GM03348 (cell line): ENCODE data around the gene DOCK8.

Source experiments
- DNase-seq: peaks from one replicate; pipeline ENCODE4 v3.0.0; 2012; ENCODE audit warnings: low spot score

DOCK8 gene

DNA sequence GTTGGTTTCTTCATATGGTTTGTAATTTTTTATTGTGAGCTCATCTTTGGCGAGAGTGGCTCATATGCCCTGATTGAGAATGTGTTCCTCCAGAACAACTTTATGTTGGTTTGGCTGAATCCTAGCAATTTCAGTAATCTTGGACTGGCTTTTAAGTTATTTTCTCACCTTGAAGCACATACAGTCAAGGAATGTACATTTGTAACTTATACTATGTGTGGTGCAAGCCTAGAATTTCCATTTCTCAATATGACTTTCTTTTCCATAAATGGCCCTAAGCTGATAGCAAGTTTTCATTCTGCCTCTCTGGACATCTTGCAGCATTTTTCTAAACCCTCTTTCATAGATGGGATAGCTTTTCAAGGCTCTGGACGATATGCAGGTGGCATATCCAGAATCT lies 247.5 kb downstream of the DOCK8 start:
- no peak for DNase-seq

DNA sequence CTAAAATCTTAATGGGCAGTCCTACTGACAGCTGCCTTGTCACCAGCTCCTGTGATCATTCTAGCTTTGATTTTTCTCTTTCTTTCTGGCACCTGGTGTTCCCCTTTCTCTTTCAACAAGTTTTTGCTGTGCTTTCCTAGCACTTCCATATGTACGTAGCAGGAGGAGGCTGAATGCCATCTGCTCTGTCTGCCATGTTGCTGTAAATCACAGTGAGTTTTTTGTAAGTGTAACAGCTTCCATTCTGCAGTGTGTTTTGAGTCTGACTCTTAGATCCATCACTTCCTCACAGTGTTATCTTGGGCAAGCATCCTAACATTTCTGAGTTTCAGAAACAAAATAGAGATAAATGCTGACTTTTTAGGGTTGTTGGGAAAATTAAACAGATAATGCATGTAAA lies 247.9 kb downstream of the DOCK8 start:
- DNase-seq: no peak

DNA sequence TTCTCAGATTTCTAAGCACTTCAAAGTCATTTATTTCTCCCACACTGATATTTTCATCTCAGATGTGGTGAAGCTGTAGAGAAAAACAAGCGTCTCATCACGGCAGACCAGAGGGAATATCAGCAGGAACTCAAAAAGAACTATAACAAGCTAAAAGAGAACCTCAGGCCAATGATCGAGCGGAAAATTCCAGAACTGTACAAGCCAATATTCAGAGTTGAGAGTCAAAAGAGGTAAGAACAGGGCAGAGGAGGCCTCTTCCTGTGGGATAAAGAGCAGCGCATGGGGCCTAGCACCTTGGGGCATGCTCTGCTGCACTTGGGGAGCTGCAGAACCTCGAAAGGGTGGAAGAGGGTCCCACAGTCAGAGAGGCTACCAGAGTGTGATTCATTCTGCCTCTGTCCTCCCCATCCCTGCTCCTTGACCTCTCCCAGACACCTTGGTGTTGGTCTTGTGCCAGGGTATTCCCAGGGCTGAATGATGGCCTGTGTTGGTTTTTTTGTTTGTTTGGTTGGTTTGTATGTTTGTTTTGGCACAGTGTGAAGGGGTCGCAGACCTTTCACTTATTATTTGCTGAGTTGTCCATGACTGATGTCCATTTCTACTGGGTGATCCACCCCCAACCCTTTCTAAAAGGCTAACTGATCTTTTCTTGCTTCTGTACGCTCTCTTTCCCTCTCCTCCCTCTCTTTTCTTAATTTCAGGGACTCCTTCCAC lies 248.9 kb downstream of the DOCK8 start:
- no peak for DNase-seq

GRCh38 chr9:466747-467146 lies 252.1 kb downstream of the DOCK8 start:
- DNase-seq: no peak

GRCh38 chr9:468766-469426 lies 254.2 kb downstream of the DOCK8 start:
- DNase-seq: no peak

- peak; percentile 96 for DNase-seq
These were observed 255.2 kb downstream of the DOCK8 start for GRCh38 chr9:469672-470551.

DNA sequence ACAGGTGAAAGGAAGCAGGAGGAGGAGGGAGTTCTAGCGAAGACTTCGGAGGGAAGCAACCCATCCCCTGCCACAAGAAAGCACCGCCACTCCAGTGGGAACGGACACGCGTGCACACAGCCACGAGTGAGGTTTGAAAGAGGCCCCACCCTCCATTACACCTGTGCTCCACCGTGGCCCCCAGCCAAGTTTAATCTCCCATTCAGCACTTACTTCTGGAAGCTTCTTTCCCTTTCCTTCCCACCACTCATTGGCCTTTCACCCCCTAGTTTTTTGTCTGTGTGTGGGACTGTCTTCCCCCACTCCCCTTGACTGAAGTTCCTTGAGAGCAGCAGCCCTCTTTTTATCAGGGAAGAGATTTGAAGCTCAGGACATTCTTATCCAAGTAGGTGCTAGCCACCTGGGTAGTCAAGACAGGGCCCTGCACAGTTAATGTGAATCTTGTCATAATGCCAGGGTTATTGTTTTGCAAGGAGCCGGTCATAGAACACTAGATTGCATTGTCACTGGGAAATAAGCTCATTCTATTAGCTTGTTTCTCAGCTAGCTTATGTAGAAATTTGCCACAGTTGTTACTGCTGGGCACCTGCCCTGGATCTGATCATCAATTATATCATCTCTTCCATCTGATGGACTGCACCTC lies 256.0 kb downstream of the DOCK8 start:
- no peak for DNase-seq

- no peak for DNase-seq
These were observed 256.7 kb downstream of the DOCK8 start for GRCh38 chr9:471320-471719.

GRCh38 chr9:472479-473075 lies 257.9 kb downstream of the DOCK8 start:
- DNase-seq: no peak

GRCh38 chr9:477193-477592 lies 262.5 kb downstream of the DOCK8 start:
- DNase-seq: no peak

- no peak for DNase-seq
These were observed 264.8 kb downstream of the DOCK8 start for GRCh38 chr9:479304-479970.

- DNase-seq: no peak
These were observed 265.3 kb downstream of the DOCK8 start for GRCh38 chr9:479971-480350.

- DNase-seq: no peak
These were observed 268.1 kb downstream of the DOCK8 start for GRCh38 chr9:482739-483138.

GRCh38 chr9:486156-486555 lies 271.5 kb downstream of the DOCK8 start:
- DNase-seq: no peak

DNA sequence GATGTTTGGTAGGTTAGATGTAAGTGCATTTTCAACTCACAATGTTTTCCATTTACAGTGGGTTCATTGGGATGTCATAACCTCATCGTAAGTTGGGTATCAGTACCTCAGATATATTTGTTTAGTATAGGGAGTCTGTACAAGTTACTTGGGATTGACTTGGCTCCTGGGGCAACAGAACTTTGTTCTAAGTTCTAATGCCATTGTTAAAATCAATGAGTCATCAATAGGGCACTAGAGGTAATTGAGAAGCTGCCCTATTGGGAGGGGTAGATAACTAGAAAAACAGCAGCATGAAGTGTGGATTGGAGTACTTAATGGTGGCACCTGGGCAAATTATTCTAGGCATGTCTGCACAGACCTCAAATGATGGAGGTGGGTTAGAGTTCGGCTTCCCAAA lies 272.8 kb downstream of the DOCK8 start:
- no peak for DNase-seq

- DNase-seq: no peak
These were observed 273.8 kb downstream of the DOCK8 start for GRCh38 chr9:488448-488847.

- no peak for DNase-seq
These were observed 274.8 kb downstream of the DOCK8 start for GRCh38 chr9:489198-490197.

DNA sequence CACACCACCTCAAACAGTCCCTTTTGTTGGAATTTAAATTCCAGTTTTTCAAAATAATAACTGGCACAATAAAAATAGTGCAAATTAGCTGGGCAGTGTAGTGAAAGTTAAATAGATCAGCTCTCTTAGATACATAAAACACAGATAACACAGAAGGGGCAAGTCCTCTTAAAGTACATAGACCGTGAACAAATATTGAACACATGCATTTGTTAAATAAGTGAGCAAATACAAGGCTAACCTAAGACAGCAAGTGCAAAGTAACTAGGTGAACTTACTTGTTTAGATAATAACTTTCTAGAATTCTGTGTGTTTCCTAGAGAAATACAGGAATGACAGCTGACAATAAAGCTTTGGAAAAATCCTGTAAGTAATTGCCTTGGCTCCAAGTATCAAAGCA lies 280.1 kb downstream of the DOCK8 start:
- no peak for DNase-seq

- no peak for DNase-seq
These were observed 281.1 kb downstream of the DOCK8 start for GRCh38 chr9:495739-496138.

DNA sequence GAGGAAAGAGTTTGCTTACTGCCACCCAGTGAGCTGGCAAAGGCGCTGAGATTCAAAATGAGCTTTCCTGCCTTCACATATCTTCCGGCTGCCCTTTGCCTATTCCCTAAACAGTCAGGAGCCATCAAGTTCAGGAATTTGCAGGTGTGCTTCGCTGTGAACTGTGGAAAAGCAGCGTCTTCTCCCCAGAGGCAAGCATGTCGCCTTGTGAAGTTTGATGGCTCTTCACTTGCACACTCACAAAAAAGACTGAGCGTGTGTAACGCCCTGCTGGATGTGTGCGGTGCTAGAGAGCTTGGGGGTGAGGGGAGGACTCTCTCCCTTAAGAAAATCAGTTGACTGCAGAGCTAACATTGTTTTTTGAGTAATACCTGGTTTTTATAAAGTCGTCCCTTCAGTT lies 288.7 kb downstream of the DOCK8 start:
- no peak for DNase-seq
